Stomach (tissue), 9 donors: ENCODE data around the gene FNDC1. TPM values are rescaled to one million over a fixed set of nuclear protein-coding genes. Genes with fewer than 3 reads are reported as not detected.

ENCODE experiments used
- DNase-seq, 2 donors: peaks; one replicate each; pipeline versions ENCODE4 v3.0.0 to v3.0.0-alpha.2; 2013 to 2019
- H3K27ac ChIP-seq, 5 donors: fragments of 200-600 bp in 4 of 5; sonication (generic) in 4 of 5; one replicate each; pipeline ENCODE4 v1.5.1; 2013 to 2019; ENCODE audit warnings: mild to moderate bottlenecking in 1 of 5, moderate library complexity in 1 of 5
- H3K27me3 ChIP-seq, 3 donors: fragments of 200-600 bp; sonication (generic); one replicate each; pipeline ENCODE4 v1.5.1; 2017 to 2019; ENCODE audit warnings: mixed run types in 1 of 3
- H3K36me3 ChIP-seq, 4 donors: fragments of 200-600 bp; sonication (generic); 1 replicate in 3 of 4; 2 replicates in 1 of 4; pipeline ENCODE4 v1.5.1; 2016 to 2019
- H3K4me1 ChIP-seq, 4 donors: fragments of 200-600 bp; sonication (generic); one replicate each; pipeline ENCODE4 v1.5.1; 2016 to 2019
- H3K4me3 ChIP-seq, 4 donors: fragments of 200-600 bp; sonication (generic) in 3 of 4; one replicate each; pipeline ENCODE4 v1.5.1; 2016 to 2019; ENCODE audit warnings: mild to moderate bottlenecking in 1 of 4
- H3K9me3 ChIP-seq, 4 donors: fragments of 200-600 bp; sonication (generic); one replicate each; pipeline ENCODE4 v1.5.1; 2016 to 2019
- EP300 ChIP-seq: sonication (generic); formaldehyde crosslinking; IDR thresholded peaks from one replicate; pipeline ENCODE4 v1.6.1; 2017; ENCODE audit warnings: antibody characterized with exemption
- POLR2A ChIP-seq, 4 donors: fragments of 450-650 bp; IDR thresholded peaks; one replicate each; pipeline ENCODE4 v1.6.1; 2016; ENCODE audit warnings: antibody characterized with exemption in 4 of 4, control low read depth in 2 of 4, mild to moderate bottlenecking in 1 of 4, moderate library complexity in 1 of 4
- POLR2AphosphoS5 ChIP-seq, 3 donors: sonication (generic); formaldehyde crosslinking; IDR thresholded peaks; one replicate each; pipeline ENCODE4 v1.6.1; 2016; ENCODE audit warnings: antibody characterized with exemption in 3 of 3
- WGBS, 5 donors: extraction: QIAGEN DNeasy Blood & Tissue Kit in 3 of 5; methylation state at CpG; one replicate each; pipeline versions ENCODE4 v1.1.5 to v1.1.7; 2013 to 2018; 5-methylcytosine and 5-hydroxymethylcytosine counted together
- intact Hi-C: fragments of 100-400 bp; cut with DNase I; formaldehyde crosslinking; loops from one replicate; pipeline ENCODE4 v1.15.1; 2023; ENCODE audit warnings: low total_unique reads
- polyA plus RNA-seq, 3 donors: library from polyadenylated mRNA; stranded (reverse); fragments of 200-250 nt; gene quantifications; one replicate each; pipeline ENCODE4 v1.2.3, GENCODE V29; 2013
- total RNA-seq, 5 donors: library from RNA; depleted of rRNA; stranded (reverse); fragments of >200 nt; gene quantifications; one replicate each; pipeline versions ENCODE4 v1.1.0 to v1.2.3, GENCODE V29; 2014 to 2016
- TF ChIP-seq, protein P1 (sequence below), 7 experiments: fragments of 450-650 bp in 4 of 7; fragments of 200-600 bp in 3 of 7; sonication (generic) in 3 of 7; IDR thresholded peaks; one replicate each; pipeline ENCODE4 v1.5.1; 2016 to 2019; ENCODE audit warnings: antibody characterized with exemption in 7 of 7, control low read depth in 2 of 7, mild to moderate bottlenecking in 1 of 7
- donor health status: healthy with polysubstance abuse.
- donor health status: Bipolar disorder and iron deficiency.
- donor health status: healthy.

The FNDC1 gene
- total and polyA plus RNA-seq, 8 donors = 0.06 to 11.0 (median 0.43) TPM; not detected in 3

DNA sequence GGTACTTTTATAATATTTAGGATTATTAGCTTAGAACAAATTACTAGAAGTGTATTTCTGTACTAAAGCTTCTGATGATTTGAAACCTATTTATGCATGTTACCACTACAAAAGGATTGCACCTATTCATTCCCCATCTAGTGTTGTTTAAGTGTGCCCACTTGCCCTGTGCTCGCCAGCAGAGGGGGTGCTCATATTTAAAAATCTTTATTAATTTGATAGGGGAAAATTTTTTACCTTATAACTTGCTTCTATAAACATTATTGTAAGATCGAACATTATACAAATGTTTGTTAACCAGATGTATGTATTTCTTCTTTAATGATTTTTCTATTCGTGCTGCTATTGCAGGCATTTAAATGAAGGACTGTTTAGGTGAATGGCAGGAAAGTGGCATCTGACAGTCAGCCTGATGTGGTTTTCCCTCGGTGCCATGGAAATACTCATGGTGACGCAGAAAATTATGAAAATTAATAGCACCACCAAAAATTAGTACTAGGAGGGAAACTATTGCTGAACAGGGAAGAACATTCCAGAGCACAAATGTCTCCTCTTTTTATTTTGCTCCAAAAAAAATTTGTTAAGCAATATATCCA is 44.1 kb upstream of the FNDC1 start:
- intact Hi-C loops = no loop called here
- Histone ChIP-seq H3K9me3 (no peaks in the 10 kb centered on the region), H3K27me3 (peaks cover 0 to 3% (median 0%) of the 10 kb centered on the region in 3 donors), H3K27ac (no peak overlapping the region), H3K4me1 (no peaks in the 10 kb centered on the region), H3K4me3 (no peak overlapping the region), H3K36me3 (no peaks in the 10 kb centered on the region)
- TF ChIP-seq EP300 (no peak), POLR2AphosphoS5 (IDR thresholded peaks at IDR 0.05) (no peak), POLR2A (IDR thresholded peaks at IDR 0.05) (no peak)
- TF ChIP-seq, protein P1, sequence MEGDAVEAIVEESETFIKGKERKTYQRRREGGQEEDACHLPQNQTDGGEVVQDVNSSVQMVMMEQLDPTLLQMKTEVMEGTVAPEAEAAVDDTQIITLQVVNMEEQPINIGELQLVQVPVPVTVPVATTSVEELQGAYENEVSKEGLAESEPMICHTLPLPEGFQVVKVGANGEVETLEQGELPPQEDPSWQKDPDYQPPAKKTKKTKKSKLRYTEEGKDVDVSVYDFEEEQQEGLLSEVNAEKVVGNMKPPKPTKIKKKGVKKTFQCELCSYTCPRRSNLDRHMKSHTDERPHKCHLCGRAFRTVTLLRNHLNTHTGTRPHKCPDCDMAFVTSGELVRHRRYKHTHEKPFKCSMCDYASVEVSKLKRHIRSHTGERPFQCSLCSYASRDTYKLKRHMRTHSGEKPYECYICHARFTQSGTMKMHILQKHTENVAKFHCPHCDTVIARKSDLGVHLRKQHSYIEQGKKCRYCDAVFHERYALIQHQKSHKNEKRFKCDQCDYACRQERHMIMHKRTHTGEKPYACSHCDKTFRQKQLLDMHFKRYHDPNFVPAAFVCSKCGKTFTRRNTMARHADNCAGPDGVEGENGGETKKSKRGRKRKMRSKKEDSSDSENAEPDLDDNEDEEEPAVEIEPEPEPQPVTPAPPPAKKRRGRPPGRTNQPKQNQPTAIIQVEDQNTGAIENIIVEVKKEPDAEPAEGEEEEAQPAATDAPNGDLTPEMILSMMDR (IDR thresholded peaks at IDR 0.05) = no peak
- DNase-seq = no peak
- 70 to 84% (median 74%) methylated on average over 5 of the region's 5 CpGs for WGBS, 5 donors

DNA sequence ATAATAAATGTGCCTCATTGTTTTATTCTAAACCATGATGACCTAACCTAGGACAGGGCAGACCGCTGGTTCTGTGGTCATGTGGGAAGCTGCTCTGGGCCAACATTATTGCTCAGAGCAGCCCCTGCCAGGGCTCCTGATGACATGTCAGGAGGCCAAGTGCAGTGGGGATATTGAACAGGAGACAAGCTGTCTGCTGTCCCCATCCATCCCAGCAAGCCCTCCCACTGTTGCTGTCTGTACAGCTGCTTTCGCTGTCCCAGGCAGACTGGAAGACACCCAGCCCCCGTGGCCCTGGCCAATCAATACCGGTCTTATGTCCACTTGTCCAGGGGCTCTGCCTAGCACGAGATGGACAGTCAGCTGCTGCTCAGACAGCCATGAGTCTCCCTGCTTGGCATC is 43.2 kb upstream of the FNDC1 start:
- H3K4me1 ChIP-seq = no peaks in the 10 kb centered on the region
- H3K4me3 ChIP-seq = no peak overlapping the region
- no peak for DNase-seq
- no peaks in the 10 kb centered on the region for H3K9me3 ChIP-seq
- intact Hi-C loops = no loop called here
- no peak overlapping the region for H3K27ac ChIP-seq
- no peak for TF ChIP-seq POLR2AphosphoS5 (IDR thresholded peaks at IDR 0.05)
- TF ChIP-seq, protein P1 (IDR thresholded peaks at IDR 0.05) = no peak
- TF ChIP-seq EP300 = no peak
- TF ChIP-seq POLR2A (IDR thresholded peaks at IDR 0.05) = no peak
- peaks cover 0 to 3% (median 0%) of the 10 kb centered on the region in 3 donors for H3K27me3 ChIP-seq
- 50 to 68% (median 63%) methylated on average over 4 to 5 of the region's 5 CpGs for WGBS, 5 donors
- H3K36me3 ChIP-seq = no peaks in the 10 kb centered on the region

DNA sequence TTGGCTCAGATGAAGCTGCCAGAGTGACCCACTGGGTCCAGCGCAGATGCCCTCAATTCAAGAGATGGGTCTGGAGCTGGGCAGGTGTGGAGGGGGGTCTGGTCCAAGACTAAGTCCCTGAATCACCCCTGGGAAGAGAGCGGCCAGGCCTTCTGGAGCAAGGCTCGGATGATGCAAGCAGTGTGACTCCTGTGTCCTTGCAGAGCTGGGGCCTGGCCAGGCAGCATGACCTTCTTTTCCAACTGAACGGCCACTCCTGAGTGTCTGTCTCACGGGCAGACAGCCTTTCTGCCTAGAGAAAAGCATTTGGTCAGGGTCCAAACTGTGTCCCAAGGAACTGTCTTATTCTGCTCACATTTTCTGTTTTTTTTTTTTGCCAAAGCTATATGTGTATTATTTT is 42.6 kb upstream of the FNDC1 start:
- TF ChIP-seq POLR2AphosphoS5 (IDR thresholded peaks at IDR 0.05) (no peak), POLR2A (IDR thresholded peaks at IDR 0.05) (no peak), EP300 (no peak)
- TF ChIP-seq, protein P1 (IDR thresholded peaks at IDR 0.05) = no peak
- 70 to 81% (median 75%) methylated on average over 5 of the region's 5 CpGs for WGBS, 5 donors
- Histone ChIP-seq H3K4me3 (no peak overlapping the region), H3K36me3 (no peaks in the 10 kb centered on the region), H3K9me3 (no peaks in the 10 kb centered on the region), H3K27me3 (peaks cover 0 to 3% (median 0%) of the 10 kb centered on the region in 3 donors), H3K4me1 (no peaks in the 10 kb centered on the region), H3K27ac (no peak overlapping the region)
- intact Hi-C loops = no loop called here
- no peak for DNase-seq

DNA sequence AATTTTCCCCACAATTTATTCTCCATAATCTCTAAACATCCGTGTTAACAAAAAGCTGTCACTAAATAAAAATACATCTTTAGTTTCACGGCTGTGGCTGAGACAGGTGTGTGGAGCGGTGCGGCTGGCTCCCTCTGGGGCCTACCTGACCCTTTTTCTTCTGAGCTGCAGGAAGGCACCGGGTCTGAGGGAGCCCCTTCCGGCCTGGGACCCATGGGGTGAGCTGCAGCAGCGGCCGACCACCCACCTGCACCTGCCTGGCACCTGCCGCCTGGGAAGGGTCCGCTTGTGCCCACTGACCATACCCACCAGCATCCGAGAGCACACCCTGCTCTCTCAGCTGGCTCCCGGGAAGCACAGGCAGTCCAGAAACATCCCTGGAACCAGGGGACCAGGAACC is 41.5 kb upstream of the FNDC1 start:
- TF ChIP-seq, protein P1 (IDR thresholded peaks at IDR 0.05) = no peak
- TF ChIP-seq POLR2AphosphoS5 (IDR thresholded peaks at IDR 0.05) (no peak), EP300 (no peak), POLR2A (IDR thresholded peaks at IDR 0.05) (no peak)
- WGBS, 5 donors = 76 to 90% (median 89%) methylated on average over 7 to 12 of the region's 12 CpGs
- no peak overlapping the region for H3K4me3 ChIP-seq
- H3K36me3 ChIP-seq = no peaks in the 10 kb centered on the region
- H3K9me3 ChIP-seq = no peaks in the 10 kb centered on the region
- no peaks in the 10 kb centered on the region for H3K4me1 ChIP-seq
- intact Hi-C loops = no loop called here
- H3K27ac ChIP-seq = no peak overlapping the region
- H3K27me3 ChIP-seq = peaks cover 0 to 3% (median 0%) of the 10 kb centered on the region in 3 donors
- no peak for DNase-seq
